HK-2 (cell line): ENCODE data around the gene CLEC2B.
"Not testable (repeated sequence)": the region's sequence is repeated elsewhere in the genome, so short reads cannot be mapped to it uniquely, and the experiment has no call there.

ENCODE experiments used
- DNase-seq: peaks from one replicate; pipeline ENCODE4 v3.0.0-alpha.2; 2018; ENCODE audit not compliant: unreplicated experiment

Gene CLEC2B

GRCh38 chr12:9869307-9870161, at the start of gene CLEC2B:
Gene CLEC2B (minus strand): TSS chr12:9869354.
- DNase-seq, result no peak

- DNase-seq, result no peak
These were observed 42.6 kb upstream of the CLEC2B start for GRCh38 chr12:9911708-9912107.

GRCh38 chr12:9910716-9911421, 41.7 kb upstream of the CLEC2B start:
- DNase-seq, result no peak

- no peak for DNase-seq
These were observed 40.6 kb upstream of the CLEC2B start for GRCh38 chr12:9909724-9910123.

GRCh38 chr12:9908350-9908749, 39.2 kb upstream of the CLEC2B start:
- no peak for DNase-seq

- no peak for DNase-seq
These were observed 38.6 kb upstream of the CLEC2B start for GRCh38 chr12:9907769-9908168.

GRCh38 chr12:9906873-9907272, 37.7 kb upstream of the CLEC2B start:
- DNase-seq, result no peak

DNA sequence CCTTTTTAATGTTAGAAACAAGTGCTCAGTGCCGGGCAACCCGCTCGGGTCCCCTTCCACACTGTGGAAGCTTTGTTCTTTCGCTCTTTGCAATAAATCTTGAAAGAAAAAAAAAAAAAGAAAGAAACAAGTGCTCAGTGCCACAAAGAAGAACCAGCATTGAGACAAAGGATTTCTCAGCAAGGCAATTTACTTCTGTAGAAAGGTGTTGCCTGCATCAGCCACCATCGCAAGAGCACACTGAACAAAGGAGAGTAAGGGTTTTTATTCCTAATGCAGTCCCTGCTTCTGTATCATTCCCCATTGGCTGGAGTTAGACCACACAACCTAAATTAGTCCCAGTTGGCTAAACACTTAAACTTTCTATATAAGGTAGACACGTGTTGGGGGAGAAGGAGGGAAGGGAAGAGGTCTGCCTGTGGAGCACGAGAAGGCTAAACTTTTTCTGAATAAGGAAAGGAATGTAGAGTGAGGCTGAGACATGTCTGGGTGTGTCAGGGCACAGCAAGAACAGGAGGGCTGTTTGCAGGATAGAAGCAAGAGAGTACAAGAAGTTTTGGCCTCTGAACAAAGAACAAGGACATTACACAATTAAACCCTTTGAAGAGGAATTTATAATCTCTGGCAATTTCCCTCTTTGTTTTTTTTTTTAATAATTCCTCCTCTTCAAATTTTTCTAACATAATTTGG, 33.5 kb upstream of the CLEC2B start:
- no peak for DNase-seq

GRCh38 chr12:9900930-9901329, 31.8 kb upstream of the CLEC2B start:
- DNase-seq, result no peak

- DNase-seq, result no peak
These were observed 30.1 kb upstream of the CLEC2B start for GRCh38 chr12:9899209-9899608.

GRCh38 chr12:9897535-9897934, 28.4 kb upstream of the CLEC2B start:
- DNase-seq, result no peak

GRCh38 chr12:9895215-9895971, 26.2 kb upstream of the CLEC2B start:
- no peak for DNase-seq

DNA sequence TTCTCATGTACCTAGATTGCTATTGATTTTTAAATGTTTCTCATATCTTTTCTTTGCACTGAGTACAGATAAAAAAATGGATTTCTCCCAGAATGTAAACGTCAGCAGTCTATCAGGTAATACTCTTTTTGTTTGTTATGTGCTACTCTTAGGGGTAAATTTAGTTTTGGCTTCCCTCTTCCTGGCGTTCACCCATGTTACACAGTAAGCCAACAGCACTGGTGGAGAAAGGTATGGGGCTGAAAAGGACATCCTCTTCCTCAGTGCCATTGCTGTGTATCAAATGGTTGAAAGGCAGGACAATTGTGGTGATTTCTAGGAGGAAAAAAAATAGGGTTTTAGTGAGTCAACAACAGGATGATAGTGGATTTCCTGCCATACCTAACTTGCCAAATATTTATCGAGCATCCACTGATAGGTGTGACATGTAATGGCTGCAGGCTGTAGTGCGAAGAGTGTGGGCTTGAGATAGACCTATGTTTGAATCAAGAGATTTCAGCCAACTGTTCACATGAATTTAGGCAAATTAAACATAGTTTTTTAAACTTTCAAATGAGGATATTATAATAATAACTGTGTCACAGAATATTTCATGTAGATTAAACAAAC, 19.6 kb upstream of the CLEC2B start:
- no peak for DNase-seq

GRCh38 chr12:9883175-9883574, 14.0 kb upstream of the CLEC2B start:
- DNase-seq, result no peak

GRCh38 chr12:9881988-9882387, 12.8 kb upstream of the CLEC2B start:
- DNase-seq, result no peak

GRCh38 chr12:9881246-9881645, 12.1 kb upstream of the CLEC2B start, which contains the start of gene KLRF2:
Gene KLRF2 (plus strand): TSS chr12:9881489. CDS start chr12:9881596, 107 bp downstream.
- DNase-seq, result no peak

GRCh38 chr12:9880532-9881078, 11.5 kb upstream of the CLEC2B start:
- no peak for DNase-seq

DNA sequence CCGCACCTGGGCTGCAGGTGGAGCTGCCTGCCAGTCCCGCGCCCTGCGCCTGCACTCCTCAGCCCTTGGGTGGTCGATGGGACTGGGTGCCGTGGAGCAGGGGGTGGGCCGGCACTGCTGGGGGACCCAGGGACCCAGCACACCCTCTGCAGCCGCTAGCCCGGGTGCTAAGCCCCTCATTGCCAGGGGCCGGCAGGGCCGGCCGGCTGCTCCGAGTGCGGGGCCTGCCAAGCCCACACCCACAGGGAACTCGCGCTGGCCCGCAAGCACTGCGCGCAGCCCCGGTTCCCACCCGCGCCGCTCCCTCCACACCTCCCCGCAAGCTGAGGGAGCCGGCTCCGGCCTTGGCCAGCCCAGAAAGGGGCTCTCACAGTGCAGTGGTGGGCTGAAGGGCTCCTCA, 7.0 kb upstream of the CLEC2B start:
- not testable (repeated sequence) for DNase-seq

GRCh38 chr12:9872742-9873141, 3.6 kb upstream of the CLEC2B start:
- no peak for DNase-seq

DNA sequence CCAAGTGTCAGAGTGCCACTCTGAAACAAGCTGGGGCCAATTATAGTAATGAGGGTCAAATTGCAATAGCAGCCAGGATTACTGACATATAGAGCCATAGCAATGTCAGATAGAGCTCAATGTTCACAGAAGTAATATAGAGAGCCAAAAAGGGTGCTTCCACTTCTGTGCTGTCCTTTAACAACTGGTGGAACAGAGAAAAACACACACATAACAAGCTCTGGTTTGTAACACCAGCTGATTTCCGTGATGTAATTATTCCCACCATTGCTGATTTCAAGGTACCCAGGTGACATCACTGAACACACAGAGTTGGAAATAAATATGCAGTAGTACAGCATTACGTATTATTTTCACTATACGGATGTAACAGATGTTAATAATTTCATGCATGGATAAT, 3.0 kb upstream of the CLEC2B start:
- no peak for DNase-seq

GRCh38 chr12:9870286-9870866, 1.2 kb upstream of the CLEC2B start:
- no peak for DNase-seq
